SH-SY5Y (cell line): Measurements from ENCODE around the gene MINK1.

Experiments
- GATA2 ChIP-seq: IDR thresholded peaks from 2 replicates; pipeline ENCODE4 v1.6.1; 2011; ENCODE audit warnings: mild to moderate bottlenecking, low read depth, low read length
- GATA3 ChIP-seq: IDR thresholded peaks from 2 replicates; pipeline ENCODE4 v1.6.1; 2011; ENCODE audit warnings: low read depth, mild to moderate bottlenecking, low read length, moderate library complexity

DNA sequence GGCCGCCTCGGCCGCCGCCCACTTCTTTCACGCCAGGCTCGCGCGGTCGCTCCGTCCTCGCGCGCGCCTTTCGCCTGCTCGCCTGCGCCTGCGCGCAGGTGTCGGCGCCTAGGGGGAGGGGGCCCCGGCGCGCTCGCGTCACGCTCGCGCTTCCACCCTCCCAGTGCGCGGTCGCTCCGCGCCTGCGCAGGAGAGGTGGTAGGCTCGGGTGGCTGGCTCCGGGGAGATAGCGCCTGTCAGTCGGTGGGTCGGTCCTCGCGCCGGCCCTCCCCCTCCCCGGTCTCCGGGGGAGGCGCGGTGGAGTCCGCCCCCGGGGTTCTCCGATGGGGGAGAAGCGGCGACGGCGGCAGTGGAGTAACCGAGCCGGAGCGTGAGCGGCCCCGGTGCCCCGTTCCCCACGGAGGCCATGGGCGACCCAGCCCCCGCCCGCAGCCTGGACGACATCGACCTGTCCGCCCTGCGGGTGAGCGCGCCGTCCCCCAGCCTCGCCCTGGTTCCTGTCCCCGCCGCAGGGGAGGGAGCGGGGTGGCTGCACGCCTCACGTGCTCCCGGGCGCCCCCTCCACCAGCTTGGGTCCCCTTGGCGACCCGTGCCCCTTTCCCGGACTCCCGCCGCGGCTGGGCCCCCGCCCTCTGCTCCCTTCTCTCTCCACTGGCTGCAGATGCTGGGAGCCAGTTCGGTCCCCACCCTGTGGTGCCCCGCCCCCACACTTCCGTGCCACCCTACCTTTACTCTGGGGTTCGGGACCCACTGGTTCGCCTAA lies at the start of gene MINK1:
- TF ChIP-seq GATA2, result peak; percentile 31; the same call in 1 of the 2 replicates
- no peak for TF ChIP-seq GATA3
